H1 (cell line): ENCODE data around the gene ARHGAP15. TPM values are rescaled to one million over a fixed set of nuclear protein-coding genes. Genes with fewer than 3 reads are reported as not detected.

Experiments
- ASH2L ChIP-seq: fragments of 200-600, 300-600 bp; sonication (generic); IDR thresholded peaks from one replicate; pipeline ENCODE4 v1.7.1; 2017; ENCODE audit warnings: low read length
- CBX8 ChIP-seq: fragments of 300-800, 300-1000 bp; sonication (generic); IDR thresholded peaks from 2 replicates; pipeline ENCODE4 v1.7.1; 2016; ENCODE audit warnings: low read depth, low read length, borderline replicate concordance
- GTF2F1 ChIP-seq: IDR thresholded peaks from 2 replicates; pipeline ENCODE4 v1.6.1; 2012; ENCODE audit warnings: low read depth, low read length, improper control_type of control experiment, borderline replicate concordance
- JUN ChIP-seq: IDR thresholded peaks from 2 replicates; pipeline ENCODE4 v1.6.1; 2011; ENCODE audit warnings: low read depth, mild to moderate bottlenecking, improper control_type of control experiment, low read length
- NANOG ChIP-seq: IDR thresholded peaks from 2 replicates; pipeline ENCODE4 v1.6.1; 2011; ENCODE audit warnings: low read length, low read depth, mild to moderate bottlenecking, inconsistent platforms; ENCODE audit not compliant: insufficient read depth, poor library complexity, severe bottlenecking
- PHF8 ChIP-seq: fragments of 200-600 bp; sonication (generic); conservative IDR thresholded peaks from 2 replicates; pipeline ENCODE4 v1.7.1; 2012; ENCODE audit warnings: low read depth, mild to moderate bottlenecking, inconsistent platforms, low read length, moderate library complexity
- POU5F1 ChIP-seq: IDR thresholded peaks from 2 replicates; pipeline ENCODE4 v1.6.1; 2011; ENCODE audit warnings: low read depth, mild to moderate bottlenecking, low read length, moderate library complexity
- RNF2 ChIP-seq: fragments of 200-900, 300-1000 bp; sonication (generic); IDR thresholded peaks from 2 replicates; pipeline ENCODE4 v1.7.1; 2016; ENCODE audit warnings: borderline replicate concordance, low read depth, mild to moderate bottlenecking, antibody characterized with exemption, low read length; ENCODE audit not compliant: poor library complexity, severe bottlenecking; ENCODE audit errors: missing control alignments
- RXRA ChIP-seq: IDR thresholded peaks from 2 replicates; pipeline ENCODE4 v1.6.1; 2011; ENCODE audit warnings: low read depth, mild to moderate bottlenecking, low read length, moderate library complexity; ENCODE audit not compliant: insufficient read depth
- SP2 ChIP-seq: IDR thresholded peaks from 2 replicates; pipeline ENCODE4 v1.6.1; 2012; ENCODE audit warnings: mild to moderate bottlenecking, low read length, inconsistent platforms
- TEAD4 ChIP-seq: IDR thresholded peaks from 2 replicates; pipeline ENCODE4 v1.6.1; 2012; ENCODE audit warnings: low read depth, low read length, inconsistent platforms, mixed read lengths
- polyA plus RNA-seq, 7 experiments: library from polyadenylated mRNA; depleted of rRNA in 3 of 7; stranded (reverse) in 5 of 7; unstranded in 2 of 7; fragments of >200 nt in 5 of 7; fragments of 200-250 nt in 2 of 7; gene quantifications; 1 replicate in 5 of 7; 2 replicates in 1 of 7; 4 replicates in 1 of 7; pipeline versions ENCODE4 v1.2.1 to v1.2.3, GENCODE V29; 2011 to 2013; ENCODE audit warnings: missing spikeins in 2 of 7, mixed read lengths in 2 of 7
- total RNA-seq: library from RNA; stranded (reverse); fragmentation: NEBNext Ultra II Directional; extraction: Animal tissue kit (Norgen Biotek cat#: 25700); gene quantifications from 2 replicates; pipeline ENCODE4 v1.2.1, GENCODE V29; 2021
- TF ChIP-seq, protein P1 (sequence below): fragments of 300-600 bp; sonication (generic); IDR thresholded peaks from 2 replicates; pipeline ENCODE4 v1.7.1; 2012; ENCODE audit warnings: low read length, moderate library complexity, mild to moderate bottlenecking, inconsistent platforms; ENCODE audit not compliant: insufficient replicate concordance

ARHGAP15 gene
- total and polyA plus RNA-seq, 2 of the 8 experiments (the other 6 are each of a cell fraction or from before 2014, with no cell fraction given): not detected

DNA sequence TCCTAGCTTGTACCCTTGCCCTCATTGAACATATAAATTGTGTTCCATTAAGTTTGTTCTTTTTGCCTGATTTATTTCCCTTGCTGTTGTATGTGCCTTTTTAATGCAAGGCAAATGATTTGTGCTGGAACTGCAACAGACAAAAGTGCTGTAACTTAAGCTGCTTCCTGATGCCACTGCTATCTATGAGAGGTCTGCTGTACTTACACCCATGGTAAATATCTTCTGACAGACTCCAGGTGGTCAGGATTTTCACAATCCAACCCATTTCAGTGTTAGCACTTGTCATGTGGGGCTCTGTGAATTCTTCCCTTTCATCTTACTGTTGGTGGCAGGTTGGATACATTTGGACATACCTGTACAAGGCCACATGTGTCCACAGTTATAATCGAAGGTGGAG lies 63.5 kb downstream of the ARHGAP15 start (continued):
- TF ChIP-seq, protein P1, sequence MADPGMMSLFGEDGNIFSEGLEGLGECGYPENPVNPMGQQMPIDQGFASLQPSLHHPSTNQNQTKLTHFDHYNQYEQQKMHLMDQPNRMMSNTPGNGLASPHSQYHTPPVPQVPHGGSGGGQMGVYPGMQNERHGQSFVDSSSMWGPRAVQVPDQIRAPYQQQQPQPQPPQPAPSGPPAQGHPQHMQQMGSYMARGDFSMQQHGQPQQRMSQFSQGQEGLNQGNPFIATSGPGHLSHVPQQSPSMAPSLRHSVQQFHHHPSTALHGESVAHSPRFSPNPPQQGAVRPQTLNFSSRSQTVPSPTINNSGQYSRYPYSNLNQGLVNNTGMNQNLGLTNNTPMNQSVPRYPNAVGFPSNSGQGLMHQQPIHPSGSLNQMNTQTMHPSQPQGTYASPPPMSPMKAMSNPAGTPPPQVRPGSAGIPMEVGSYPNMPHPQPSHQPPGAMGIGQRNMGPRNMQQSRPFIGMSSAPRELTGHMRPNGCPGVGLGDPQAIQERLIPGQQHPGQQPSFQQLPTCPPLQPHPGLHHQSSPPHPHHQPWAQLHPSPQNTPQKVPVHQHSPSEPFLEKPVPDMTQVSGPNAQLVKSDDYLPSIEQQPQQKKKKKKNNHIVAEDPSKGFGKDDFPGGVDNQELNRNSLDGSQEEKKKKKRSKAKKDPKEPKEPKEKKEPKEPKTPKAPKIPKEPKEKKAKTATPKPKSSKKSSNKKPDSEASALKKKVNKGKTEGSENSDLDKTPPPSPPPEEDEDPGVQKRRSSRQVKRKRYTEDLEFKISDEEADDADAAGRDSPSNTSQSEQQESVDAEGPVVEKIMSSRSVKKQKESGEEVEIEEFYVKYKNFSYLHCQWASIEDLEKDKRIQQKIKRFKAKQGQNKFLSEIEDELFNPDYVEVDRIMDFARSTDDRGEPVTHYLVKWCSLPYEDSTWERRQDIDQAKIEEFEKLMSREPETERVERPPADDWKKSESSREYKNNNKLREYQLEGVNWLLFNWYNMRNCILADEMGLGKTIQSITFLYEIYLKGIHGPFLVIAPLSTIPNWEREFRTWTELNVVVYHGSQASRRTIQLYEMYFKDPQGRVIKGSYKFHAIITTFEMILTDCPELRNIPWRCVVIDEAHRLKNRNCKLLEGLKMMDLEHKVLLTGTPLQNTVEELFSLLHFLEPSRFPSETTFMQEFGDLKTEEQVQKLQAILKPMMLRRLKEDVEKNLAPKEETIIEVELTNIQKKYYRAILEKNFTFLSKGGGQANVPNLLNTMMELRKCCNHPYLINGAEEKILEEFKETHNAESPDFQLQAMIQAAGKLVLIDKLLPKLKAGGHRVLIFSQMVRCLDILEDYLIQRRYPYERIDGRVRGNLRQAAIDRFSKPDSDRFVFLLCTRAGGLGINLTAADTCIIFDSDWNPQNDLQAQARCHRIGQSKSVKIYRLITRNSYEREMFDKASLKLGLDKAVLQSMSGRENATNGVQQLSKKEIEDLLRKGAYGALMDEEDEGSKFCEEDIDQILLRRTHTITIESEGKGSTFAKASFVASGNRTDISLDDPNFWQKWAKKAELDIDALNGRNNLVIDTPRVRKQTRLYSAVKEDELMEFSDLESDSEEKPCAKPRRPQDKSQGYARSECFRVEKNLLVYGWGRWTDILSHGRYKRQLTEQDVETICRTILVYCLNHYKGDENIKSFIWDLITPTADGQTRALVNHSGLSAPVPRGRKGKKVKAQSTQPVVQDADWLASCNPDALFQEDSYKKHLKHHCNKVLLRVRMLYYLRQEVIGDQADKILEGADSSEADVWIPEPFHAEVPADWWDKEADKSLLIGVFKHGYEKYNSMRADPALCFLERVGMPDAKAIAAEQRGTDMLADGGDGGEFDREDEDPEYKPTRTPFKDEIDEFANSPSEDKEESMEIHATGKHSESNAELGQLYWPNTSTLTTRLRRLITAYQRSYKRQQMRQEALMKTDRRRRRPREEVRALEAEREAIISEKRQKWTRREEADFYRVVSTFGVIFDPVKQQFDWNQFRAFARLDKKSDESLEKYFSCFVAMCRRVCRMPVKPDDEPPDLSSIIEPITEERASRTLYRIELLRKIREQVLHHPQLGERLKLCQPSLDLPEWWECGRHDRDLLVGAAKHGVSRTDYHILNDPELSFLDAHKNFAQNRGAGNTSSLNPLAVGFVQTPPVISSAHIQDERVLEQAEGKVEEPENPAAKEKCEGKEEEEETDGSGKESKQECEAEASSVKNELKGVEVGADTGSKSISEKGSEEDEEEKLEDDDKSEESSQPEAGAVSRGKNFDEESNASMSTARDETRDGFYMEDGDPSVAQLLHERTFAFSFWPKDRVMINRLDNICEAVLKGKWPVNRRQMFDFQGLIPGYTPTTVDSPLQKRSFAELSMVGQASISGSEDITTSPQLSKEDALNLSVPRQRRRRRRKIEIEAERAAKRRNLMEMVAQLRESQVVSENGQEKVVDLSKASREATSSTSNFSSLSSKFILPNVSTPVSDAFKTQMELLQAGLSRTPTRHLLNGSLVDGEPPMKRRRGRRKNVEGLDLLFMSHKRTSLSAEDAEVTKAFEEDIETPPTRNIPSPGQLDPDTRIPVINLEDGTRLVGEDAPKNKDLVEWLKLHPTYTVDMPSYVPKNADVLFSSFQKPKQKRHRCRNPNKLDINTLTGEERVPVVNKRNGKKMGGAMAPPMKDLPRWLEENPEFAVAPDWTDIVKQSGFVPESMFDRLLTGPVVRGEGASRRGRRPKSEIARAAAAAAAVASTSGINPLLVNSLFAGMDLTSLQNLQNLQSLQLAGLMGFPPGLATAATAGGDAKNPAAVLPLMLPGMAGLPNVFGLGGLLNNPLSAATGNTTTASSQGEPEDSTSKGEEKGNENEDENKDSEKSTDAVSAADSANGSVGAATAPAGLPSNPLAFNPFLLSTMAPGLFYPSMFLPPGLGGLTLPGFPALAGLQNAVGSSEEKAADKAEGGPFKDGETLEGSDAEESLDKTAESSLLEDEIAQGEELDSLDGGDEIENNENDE: no peak
- TF ChIP-seq JUN: no peak
- no peak for TF ChIP-seq POU5F1
- TF ChIP-seq GTF2F1: no peak
- no peak for TF ChIP-seq ASH2L
- TF ChIP-seq SP2: no peak
- no peak for TF ChIP-seq NANOG
- no peak for TF ChIP-seq RXRA
- no peak for TF ChIP-seq TEAD4
- TF ChIP-seq RNF2: no peak
- no peak for TF ChIP-seq CBX8
- TF ChIP-seq PHF8: no peak
